ENCODE results near the gene CHST12. TPM values are rescaled to one million over a fixed set of nuclear protein-coding genes. Genes with fewer than 3 reads are reported as not detected.
A peak's percentile ranks its signal among the peaks of the same experiment; 100 is the strongest.

Gene CHST12
- total RNA-seq, 2 experiments from 2014 or later, result 70.8 to 103 TPM

GRCh38 chr7:2399848-2400587 is 3.4 kb upstream of the CHST12 start:
- CTCF ChIA-PET, result interaction anchor here (1.0 to 2.0 kb wide), 8 partner anchors 11 to 310 kb away, joined by 3 to 7 read pairs (median 4); no protein-coding TSS in a partner anchor
- H3K4me3 Mint-ChIP-seq, result peak overlapping the region; percentile 34
- no peaks in the 10 kb centered on the region for H3K27me3 Mint-ChIP-seq
- DNase-seq (peak; percentile 83), ATAC-seq (peak; percentile 17)
- H3K27ac Mint-ChIP-seq, result peak overlapping the region; percentile 73
- peaks cover 39% of the 10 kb centered on the region for H3K4me1 Mint-ChIP-seq
- H3K9me3 Mint-ChIP-seq (ENCODE audit: low read depth), result no peaks in the 10 kb centered on the region
- H3K36me3 Mint-ChIP-seq, result peaks cover 10% of the 10 kb centered on the region

DNA sequence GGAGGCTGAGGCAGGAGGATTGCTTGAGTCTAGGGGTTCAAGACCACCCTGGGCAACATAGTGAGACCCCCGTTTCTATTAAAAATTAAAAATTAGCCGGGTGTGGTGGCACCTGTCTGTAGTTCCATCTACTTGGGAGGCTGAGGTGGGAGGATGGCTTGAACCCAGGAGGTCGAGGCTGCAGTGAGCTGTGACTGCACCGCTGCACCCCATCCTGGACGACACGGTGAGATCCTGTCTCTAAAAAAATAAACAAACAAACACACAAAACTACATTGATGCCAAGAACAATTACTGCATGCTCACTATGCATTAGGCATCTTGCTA is 761 bp upstream of the CHST12 start:
- no peak for ATAC-seq
- no peak for DNase-seq
- CTCF ChIA-PET, result interaction anchor here (0.7 to 2.0 kb wide), 3 partner anchors 29 to 49 kb away, joined by 3 to 7 read pairs (median 6); no protein-coding TSS in a partner anchor
- peak overlapping the region; percentile 75 for H3K27ac Mint-ChIP-seq
- H3K9me3 Mint-ChIP-seq (ENCODE audit: low read depth), result no peaks in the 10 kb centered on the region
- peaks cover 17% of the 10 kb centered on the region for H3K36me3 Mint-ChIP-seq
- H3K4me1 Mint-ChIP-seq, result peaks cover 55% of the 10 kb centered on the region
- H3K4me3 Mint-ChIP-seq, result peak overlapping the region; percentile 86
- no peaks in the 10 kb centered on the region for H3K27me3 Mint-ChIP-seq

GRCh38 chr7:2403718-2404648 is 572 bp downstream of the CHST12 start:
- Mint-ChIP-seq H3K36me3 (peaks cover 27% of the 10 kb centered on the region), H3K27ac (peak overlapping the region; percentile 99), H3K4me3 (peak overlapping the region; percentile 84), H3K9me3 (ENCODE audit: low read depth) (no peaks in the 10 kb centered on the region), H3K27me3 (no peaks in the 10 kb centered on the region), H3K4me1 (peaks cover 59% of the 10 kb centered on the region)
- CTCF ChIA-PET, result interaction anchor here (1.1 to 3.0 kb wide), 9 partner anchors 7 to 65 kb away, joined by 3 to 29 read pairs (median 4); no protein-coding TSS in a partner anchor
- peak; percentile 62 for DNase-seq
- peak; percentile 16 for ATAC-seq

- DNase-seq, result peak; percentile 54
Measured at GRCh38 chr7:2404714-2405119, 1.3 kb downstream of the CHST12 start.

GRCh38 chr7:2405201-2405600 is 1.8 kb downstream of the CHST12 start:
- CTCF ChIA-PET, result interaction anchor here (0.9 to 3.0 kb wide), 9 partner anchors 9 to 305 kb away, joined by 3 to 29 read pairs (median 4); no protein-coding TSS in a partner anchor
- ATAC-seq (no peak), DNase-seq (peak; percentile 58)

More at GRCh38 chr7:2404714-2405119, 1.3 kb downstream of the CHST12 start:
- Mint-ChIP-seq H3K4me3 (peak overlapping the region; percentile 84), H3K4me1 (peaks cover 61% of the 10 kb centered on the region), H3K27me3 (no peaks in the 10 kb centered on the region), H3K9me3 (ENCODE audit: low read depth) (no peaks in the 10 kb centered on the region), H3K36me3 (peaks cover 30% of the 10 kb centered on the region), H3K27ac (peak overlapping the region; percentile 99)
- no peak for ATAC-seq
- CTCF ChIA-PET, result interaction anchor here (0.9 to 3.0 kb wide), 8 partner anchors 8 to 305 kb away, joined by 3 to 29 read pairs (median 4); no protein-coding TSS in a partner anchor

GRCh38 chr7:2405601-2406345 is 2.4 kb downstream of the CHST12 start:
- Mint-ChIP-seq H3K36me3 (peaks cover 38% of the 10 kb centered on the region), H3K9me3 (ENCODE audit: low read depth) (no peaks in the 10 kb centered on the region), H3K27ac (peak overlapping the region; percentile 99), H3K27me3 (no peaks in the 10 kb centered on the region), H3K4me1 (peaks cover 64% of the 10 kb centered on the region), H3K4me3 (peak overlapping the region; percentile 84)
- ATAC-seq, result peak; percentile 41
- CTCF ChIA-PET, result interaction anchor here (0.6 to 3.0 kb wide), 8 partner anchors 9 to 304 kb away, joined by 3 to 29 read pairs (median 4); no protein-coding TSS in a partner anchor
- DNase-seq, result peak; percentile 95

More at GRCh38 chr7:2405201-2405600, 1.8 kb downstream of the CHST12 start:
- peak overlapping the region; percentile 99 for H3K27ac Mint-ChIP-seq
- H3K36me3 Mint-ChIP-seq, result peaks cover 34% of the 10 kb centered on the region
- H3K4me3 Mint-ChIP-seq, result peak overlapping the region; percentile 84
- H3K9me3 Mint-ChIP-seq (ENCODE audit: low read depth), result no peaks in the 10 kb centered on the region
- peaks cover 61% of the 10 kb centered on the region for H3K4me1 Mint-ChIP-seq
- H3K27me3 Mint-ChIP-seq, result no peaks in the 10 kb centered on the region

DNA sequence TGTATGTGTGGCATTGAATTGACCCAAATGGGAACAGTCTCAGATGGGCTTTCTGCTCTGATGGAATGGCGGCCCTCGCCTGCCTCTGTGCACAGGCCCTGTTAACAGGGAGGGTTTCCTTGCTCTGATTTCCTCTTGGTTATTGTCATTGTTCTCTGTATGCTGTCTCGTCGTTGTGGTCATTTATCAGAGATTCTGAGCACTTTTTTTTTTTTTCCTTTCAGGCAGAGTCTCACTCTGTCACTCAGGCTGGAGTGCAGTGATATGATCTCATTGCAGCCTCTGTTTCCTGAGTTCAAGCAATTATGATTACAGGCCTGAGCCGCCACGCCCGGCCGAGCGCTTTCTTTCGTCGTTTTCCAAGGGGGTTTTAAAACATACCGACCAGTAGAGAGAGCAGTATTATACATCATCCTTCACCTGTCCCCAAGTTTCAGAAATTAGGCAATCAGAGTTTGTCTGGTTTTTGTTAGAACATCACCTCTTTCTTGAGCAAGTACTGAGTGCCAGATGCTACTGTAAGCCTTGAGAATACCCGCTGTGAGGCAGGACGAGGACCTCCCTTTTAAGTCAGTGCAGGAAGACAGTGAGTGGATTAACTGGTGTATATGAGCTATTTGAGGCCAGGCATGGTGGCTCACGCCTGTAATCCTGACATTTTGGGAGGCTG is 6.5 kb downstream of the CHST12 start:
- H3K4me1 Mint-ChIP-seq, result peaks cover 77% of the 10 kb centered on the region
- CTCF ChIA-PET, result interaction anchor here (0.5 to 2.2 kb wide), 3 partner anchors 10 to 309 kb away, joined by 3 to 6 read pairs (median 3); no protein-coding TSS in a partner anchor
- DNase-seq (no peak), ATAC-seq (no peak)
- H3K27ac Mint-ChIP-seq, result peak overlapping the region; percentile 75
- no peaks in the 10 kb centered on the region for H3K27me3 Mint-ChIP-seq
- peak overlapping the region; percentile 47 for H3K4me3 Mint-ChIP-seq
- H3K9me3 Mint-ChIP-seq (ENCODE audit: low read depth), result no peaks in the 10 kb centered on the region
- H3K36me3 Mint-ChIP-seq, result peaks cover 44% of the 10 kb centered on the region

GRCh38 chr7:2411049-2411448 is 7.6 kb downstream of the CHST12 start:
- Mint-ChIP-seq H3K36me3 (peaks cover 45% of the 10 kb centered on the region), H3K27me3 (no peaks in the 10 kb centered on the region), H3K9me3 (ENCODE audit: low read depth) (no peaks in the 10 kb centered on the region), H3K4me1 (peaks cover 68% of the 10 kb centered on the region), H3K4me3 (no peak overlapping the region), H3K27ac (peak overlapping the region; percentile 41)
- ATAC-seq, result no peak
- DNase-seq, result no peak
- CTCF ChIA-PET, result interaction anchor here (0.6 to 2.2 kb wide), 5 partner anchors 11 to 834 kb away, joined by 3 to 6 read pairs (median 4); no protein-coding TSS in a partner anchor

DNA sequence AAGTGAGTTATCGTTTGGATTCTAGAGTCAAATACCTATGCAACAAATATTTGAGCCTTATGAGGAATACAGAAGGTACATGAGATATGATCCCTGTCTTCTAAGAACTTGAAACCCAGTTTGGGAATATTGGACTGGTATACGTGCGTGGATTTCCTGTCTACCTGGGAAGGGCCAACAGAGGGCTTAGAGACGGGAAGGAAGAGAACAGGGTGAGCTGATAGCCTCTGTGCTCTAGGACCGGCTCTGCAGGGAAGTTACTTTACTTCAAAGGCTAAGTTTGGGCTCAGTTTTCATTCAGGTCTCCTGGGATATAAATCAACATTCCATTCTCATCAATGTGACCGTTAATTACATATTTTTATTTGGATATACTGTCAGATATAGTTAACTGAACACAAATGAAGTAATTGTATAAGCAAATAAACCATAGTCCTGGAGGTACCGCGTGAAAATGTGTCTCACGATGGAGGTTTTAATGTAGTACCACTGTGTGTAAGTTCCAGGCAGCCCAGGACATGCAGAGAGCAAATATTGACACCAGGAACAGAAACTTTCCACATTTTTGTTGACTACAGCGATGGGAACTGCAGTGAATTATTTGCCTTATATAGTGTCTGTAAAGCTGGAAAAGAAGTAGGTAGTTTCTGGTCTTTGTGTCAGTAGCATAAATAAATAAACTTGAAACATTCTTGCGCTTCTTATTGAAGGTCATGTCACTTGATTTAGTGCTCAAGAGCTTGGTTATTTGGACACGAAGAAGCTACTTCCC is 8.6 kb downstream of the CHST12 start:
- Mint-ChIP-seq H3K27ac (no peak overlapping the region), H3K4me1 (peaks cover 71% of the 10 kb centered on the region), H3K27me3 (no peaks in the 10 kb centered on the region), H3K9me3 (ENCODE audit: low read depth) (no peaks in the 10 kb centered on the region), H3K36me3 (peaks cover 50% of the 10 kb centered on the region), H3K4me3 (no peak overlapping the region)
- ATAC-seq, result no peak
- DNase-seq, result no peak
- CTCF ChIA-PET, result interaction anchor here (0.8 to 1.8 kb wide), 5 partner anchors 12 to 835 kb away, joined by 3 to 7 read pairs (median 4); no protein-coding TSS in a partner anchor

- no peak overlapping the region for H3K27ac Mint-ChIP-seq
- CTCF ChIA-PET, result interaction anchor here (0.8 to 1.8 kb wide), 5 partner anchors 13 to 56 kb away, joined by 3 to 7 read pairs (median 4); no protein-coding TSS in a partner anchor
- no peak overlapping the region for H3K4me3 Mint-ChIP-seq
- peaks cover 53% of the 10 kb centered on the region for H3K36me3 Mint-ChIP-seq
- DNase-seq (no peak), ATAC-seq (no peak)
- no peaks in the 10 kb centered on the region for H3K27me3 Mint-ChIP-seq
- no peaks in the 10 kb centered on the region for H3K9me3 Mint-ChIP-seq (ENCODE audit: low read depth)
- H3K4me1 Mint-ChIP-seq, result peaks cover 75% of the 10 kb centered on the region
Measured at GRCh38 chr7:2412587-2413201, 9.3 kb downstream of the CHST12 start.

DNA sequence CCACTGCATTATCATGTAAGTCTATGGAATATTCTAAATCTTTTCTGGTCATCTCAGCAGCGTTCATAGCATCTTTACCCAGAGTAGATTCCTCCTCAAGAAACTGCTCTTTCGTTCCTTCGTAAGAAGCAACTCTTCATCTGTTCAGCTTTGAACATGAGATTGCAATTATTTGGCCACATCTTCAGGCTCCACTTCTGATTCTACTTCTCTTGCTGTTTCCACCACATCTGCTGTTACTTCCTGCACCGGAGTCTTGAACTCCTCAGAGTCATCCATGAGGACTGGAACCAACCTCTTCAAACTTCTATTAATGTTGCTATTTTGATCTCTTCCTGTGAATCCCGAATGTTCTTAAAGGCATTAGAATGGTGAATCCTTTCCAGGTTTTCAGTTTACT is 12.7 kb downstream of the CHST12 start:
- CTCF ChIA-PET, result no interaction called here
- H3K4me1 Mint-ChIP-seq, result peaks cover 66% of the 10 kb centered on the region
- no peaks in the 10 kb centered on the region for H3K27me3 Mint-ChIP-seq
- no peak overlapping the region for H3K4me3 Mint-ChIP-seq
- no peaks in the 10 kb centered on the region for H3K9me3 Mint-ChIP-seq (ENCODE audit: low read depth)
- H3K36me3 Mint-ChIP-seq, result peaks cover 46% of the 10 kb centered on the region
- ATAC-seq, result no peak
- no peak overlapping the region for H3K27ac Mint-ChIP-seq
- no peak for DNase-seq
